Measurements from ENCODE around the gene NEUROD4. TPM values are rescaled to one million over a fixed set of nuclear protein-coding genes. Genes with fewer than 3 reads are reported as not detected.
A peak's percentile ranks its signal among the peaks of the same experiment; 100 is the strongest.

The NEUROD4 gene
- total and polyA plus RNA-seq, 8 donors, result 0.04 TPM; not detected in 6

DNA sequence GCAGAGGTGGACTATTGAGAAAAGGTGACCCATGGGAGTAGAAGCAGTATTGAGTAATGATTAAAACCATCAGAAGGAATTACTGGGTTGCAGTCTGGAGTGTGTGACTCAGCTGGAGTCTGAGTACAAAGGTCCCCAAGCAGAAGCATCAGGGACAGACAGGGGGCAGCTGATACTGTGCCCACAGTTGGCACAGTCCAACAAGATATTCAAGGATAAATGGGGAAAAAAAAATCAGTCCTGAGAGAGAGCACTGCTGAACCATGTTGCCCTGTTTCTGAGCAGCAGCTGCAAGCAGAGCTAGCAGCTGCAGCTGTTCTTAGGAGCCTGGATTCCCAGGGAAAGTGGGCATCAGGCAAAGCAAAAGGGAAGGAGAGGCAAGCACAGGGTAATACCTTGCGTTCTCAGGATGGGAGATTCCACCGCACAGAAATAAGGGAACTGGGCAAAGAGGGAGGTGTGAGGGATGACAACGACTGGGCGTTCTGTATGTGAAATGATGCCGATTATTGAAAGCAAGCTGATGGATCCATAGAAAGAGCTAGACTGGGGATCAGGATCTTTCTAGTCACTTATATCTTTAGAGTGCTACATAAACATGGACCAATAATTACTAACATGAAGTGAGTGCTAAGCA lies 17.7 kb downstream of the NEUROD4 start:
- Histone ChIP-seq H3K9me3 (no peaks in the 10 kb centered on the region), H3K4me1 (peaks cover 0 to 23% of the 10 kb centered on the region in 2 donors), H3K36me3 (no peaks in the 10 kb centered on the region), H3K4me3 (no peak overlapping the region), H3K27ac (no peak overlapping the region), H3K27me3 (peaks cover 0 to 19% of the 10 kb centered on the region in 2 donors)
- DNase-seq (no peak), ATAC-seq (no peak)
- TF ChIP-seq, protein P1, sequence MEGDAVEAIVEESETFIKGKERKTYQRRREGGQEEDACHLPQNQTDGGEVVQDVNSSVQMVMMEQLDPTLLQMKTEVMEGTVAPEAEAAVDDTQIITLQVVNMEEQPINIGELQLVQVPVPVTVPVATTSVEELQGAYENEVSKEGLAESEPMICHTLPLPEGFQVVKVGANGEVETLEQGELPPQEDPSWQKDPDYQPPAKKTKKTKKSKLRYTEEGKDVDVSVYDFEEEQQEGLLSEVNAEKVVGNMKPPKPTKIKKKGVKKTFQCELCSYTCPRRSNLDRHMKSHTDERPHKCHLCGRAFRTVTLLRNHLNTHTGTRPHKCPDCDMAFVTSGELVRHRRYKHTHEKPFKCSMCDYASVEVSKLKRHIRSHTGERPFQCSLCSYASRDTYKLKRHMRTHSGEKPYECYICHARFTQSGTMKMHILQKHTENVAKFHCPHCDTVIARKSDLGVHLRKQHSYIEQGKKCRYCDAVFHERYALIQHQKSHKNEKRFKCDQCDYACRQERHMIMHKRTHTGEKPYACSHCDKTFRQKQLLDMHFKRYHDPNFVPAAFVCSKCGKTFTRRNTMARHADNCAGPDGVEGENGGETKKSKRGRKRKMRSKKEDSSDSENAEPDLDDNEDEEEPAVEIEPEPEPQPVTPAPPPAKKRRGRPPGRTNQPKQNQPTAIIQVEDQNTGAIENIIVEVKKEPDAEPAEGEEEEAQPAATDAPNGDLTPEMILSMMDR (IDR thresholded peaks at IDR 0.05), result no peak
- intact Hi-C loops (cut with DNase I), result no loop called here

DNA sequence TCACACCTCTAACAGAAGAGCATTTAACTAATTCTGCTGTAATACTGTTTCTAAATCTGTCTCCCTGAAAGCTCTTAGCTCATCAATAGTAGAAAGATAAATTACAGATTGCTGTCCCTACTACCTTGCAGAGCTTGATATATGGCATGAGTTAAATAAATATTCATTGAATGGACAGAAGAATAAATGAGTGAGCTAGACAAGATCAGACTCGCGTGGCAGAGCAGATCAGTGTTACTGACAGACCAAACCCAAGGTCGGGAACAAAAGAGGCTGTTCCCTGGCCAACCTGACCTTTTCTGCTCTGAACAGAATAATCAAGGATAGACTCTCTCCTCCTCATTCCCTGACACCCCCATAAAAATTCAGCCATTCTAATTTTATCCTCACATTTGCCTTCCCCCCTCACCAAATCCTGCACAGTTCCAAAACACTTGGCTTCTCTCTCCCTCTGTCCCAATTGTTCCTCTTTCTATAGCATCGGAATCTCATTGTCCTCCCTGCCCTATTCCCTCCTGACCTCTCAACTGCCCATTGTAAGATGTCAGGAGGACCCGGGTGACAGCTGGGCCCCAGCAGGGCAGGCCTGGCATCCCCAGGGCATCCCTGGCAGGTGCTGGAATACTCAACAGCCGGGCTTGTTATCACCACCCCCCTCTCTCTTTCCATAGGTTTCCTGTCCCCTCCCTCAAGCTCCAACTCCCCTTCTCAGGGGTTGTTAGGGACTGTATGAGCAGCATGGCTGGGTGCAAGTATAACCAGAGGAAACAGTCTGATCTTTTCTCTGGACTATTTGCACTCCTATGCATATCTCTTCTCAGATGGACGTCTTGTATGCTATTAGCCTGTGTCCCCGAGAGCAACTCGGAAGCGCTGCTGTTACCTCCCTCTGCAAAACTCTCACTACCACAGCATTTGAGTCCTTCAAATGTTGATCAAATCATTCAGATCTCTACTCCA lies 19.9 kb downstream of the NEUROD4 start:
- Histone ChIP-seq H3K9me3 (no peaks in the 10 kb centered on the region), H3K27me3 (peaks cover 0 to 19% of the 10 kb centered on the region in 2 donors), H3K4me3 (no peak overlapping the region), H3K27ac (no peak overlapping the region), H3K36me3 (no peaks in the 10 kb centered on the region), H3K4me1 (peaks cover 0 to 34% of the 10 kb centered on the region in 2 donors)
- no peak for DNase-seq
- TF ChIP-seq, protein P1 (IDR thresholded peaks at IDR 0.05), result no peak
- intact Hi-C loops (cut with DNase I), result no loop called here
- no peak for ATAC-seq

GRCh38 chr12:55041345-55042055 lies 21.7 kb downstream of the NEUROD4 start:
- Histone ChIP-seq H3K4me3 (no peak overlapping the region), H3K27ac (no peak overlapping the region), H3K27me3 (peaks cover 0 to 19% of the 10 kb centered on the region in 2 donors), H3K9me3 (no peaks in the 10 kb centered on the region), H3K36me3 (no peaks in the 10 kb centered on the region), H3K4me1 (peaks cover 0 to 27% of the 10 kb centered on the region in 2 donors)
- no peak for ATAC-seq
- intact Hi-C loops (cut with DNase I), result no loop called here
- TF ChIP-seq, protein P1 (IDR thresholded peaks at IDR 0.05), result no peak
- no peak for DNase-seq

- TF ChIP-seq, protein P1 (IDR thresholded peaks at IDR 0.05), result no peak
- Histone ChIP-seq H3K4me1 (peaks cover 0 to 26% of the 10 kb centered on the region in 2 donors), H3K27ac (peak overlapping the region in 1 of 2 donors; percentile 14), H3K4me3 (no peak overlapping the region), H3K27me3 (peaks cover 0 to 19% of the 10 kb centered on the region in 2 donors), H3K36me3 (no peaks in the 10 kb centered on the region), H3K9me3 (no peaks in the 10 kb centered on the region)
- DNase-seq (peak in 1 of 4 donors; percentile 49), ATAC-seq (peak; percentile 35)
- intact Hi-C loops (cut with DNase I), result no loop called here
These were observed 23.8 kb downstream of the NEUROD4 start for GRCh38 chr12:55043542-55043941.

Measured in left lung (tissue), 10 donors.